Measurements from ENCODE around the gene NBAS.

The NBAS gene

GRCh38 chr2:15553951-15554350 is 7.2 kb downstream of the NBAS start:
- TF ChIP-seq CTCF (IDR thresholded peaks at IDR 0.05; ENCODE audit: low read depth, low read length): no peak
- H3K4me3 ChIP-seq (replicated peaks in 1 of 2; ENCODE audit: low read depth in 2 of 2, low read length in 2 of 2): no peak overlapping the region
- no peak for DNase-seq (ENCODE audit: low read depth in 2 of 2)

- no peak for DNase-seq (ENCODE audit: low read depth in 2 of 2)
- TF ChIP-seq CTCF (IDR thresholded peaks at IDR 0.05; ENCODE audit: low read depth, low read length): no peak
Measured at GRCh38 chr2:15553519-15553918, 7.6 kb downstream of the NBAS start.

GRCh38 chr2:15548974-15549373 is 12.2 kb downstream of the NBAS start:
- H3K4me3 ChIP-seq (replicated peaks in 1 of 2; ENCODE audit: low read depth in 2 of 2, low read length in 2 of 2): no peak overlapping the region
- no peak for TF ChIP-seq CTCF (IDR thresholded peaks at IDR 0.05; ENCODE audit: low read depth, low read length)
- no peak for DNase-seq (ENCODE audit: low read depth in 2 of 2)

More at GRCh38 chr2:15553519-15553918, 7.6 kb downstream of the NBAS start:
- H3K4me3 ChIP-seq (replicated peaks in 1 of 2; ENCODE audit: low read depth in 2 of 2, low read length in 2 of 2): no peak overlapping the region

GRCh38 chr2:15547115-15547876 is 13.8 kb downstream of the NBAS start:
- no peak for DNase-seq (ENCODE audit: low read depth in 2 of 2)
- TF ChIP-seq CTCF (IDR thresholded peaks at IDR 0.05; ENCODE audit: low read depth, low read length): no peak
- no peak overlapping the region for H3K4me3 ChIP-seq (replicated peaks in 1 of 2; ENCODE audit: low read depth in 2 of 2, low read length in 2 of 2)

GRCh38 chr2:15546297-15547098 is 14.6 kb downstream of the NBAS start:
- no peak for TF ChIP-seq CTCF (IDR thresholded peaks at IDR 0.05; ENCODE audit: low read depth, low read length)
- DNase-seq (ENCODE audit: low read depth in 2 of 2): no peak
- H3K4me3 ChIP-seq (replicated peaks in 1 of 2; ENCODE audit: low read depth in 2 of 2, low read length in 2 of 2): no peak overlapping the region

- TF ChIP-seq CTCF (IDR thresholded peaks at IDR 0.05; ENCODE audit: low read depth, low read length): no peak
- H3K4me3 ChIP-seq (replicated peaks in 1 of 2; ENCODE audit: low read depth in 2 of 2, low read length in 2 of 2): no peak overlapping the region
- no peak for DNase-seq (ENCODE audit: low read depth in 2 of 2)
Measured at GRCh38 chr2:15544227-15544626, 16.9 kb downstream of the NBAS start.

All from cardiac fibroblast (primary cell).